ENCODE data around the gene TBL2. TPM values are rescaled to one million over a fixed set of nuclear protein-coding genes. Genes with fewer than 3 reads are reported as not detected.

TBL2 gene
- total and polyA plus RNA-seq, 2 experiments from 2014 or later: 6.9 to 27.8 TPM

- peaks cover 4% of the 10 kb centered on the region for H3K27me3 Mint-ChIP-seq (ENCODE audit: insufficient read depth, low read depth, poor library complexity)
- Histone ChIP-seq H3K4me2 (no peak overlapping the region), H4K20me1 (replicated peaks; ENCODE audit: insufficient read depth) (no peaks in the 10 kb centered on the region; the same call in 1 of the 2 replicates), H3F3A (replicated peaks; ENCODE audit: low read depth) (no peaks in the 10 kb centered on the region), H3K27ac (ENCODE audit: low read depth) (no peak overlapping the region), H3K9me2 (ENCODE audit: insufficient read depth) (no peaks in the 10 kb centered on the region), H3K4me3 (no peak overlapping the region), H3K36me3 (ENCODE audit: insufficient read depth) (peaks cover 7% of the 10 kb centered on the region; the same call in 1 of the 2 replicates), H3K27me3 (ENCODE audit: insufficient read depth) (no peaks in the 10 kb centered on the region), H3K79me2 (replicated peaks; ENCODE audit: insufficient read depth) (peaks cover 29% of the 10 kb centered on the region), H2AFZ (no peak overlapping the region), H3K4me1 (ENCODE audit: insufficient read depth) (no peaks in the 10 kb centered on the region)
- no peaks in the 10 kb centered on the region for H3K9me3 Mint-ChIP-seq
- H3K4me1 Mint-ChIP-seq: no peaks in the 10 kb centered on the region
- H3K4me3 Mint-ChIP-seq: no peak overlapping the region
- H3K36me3 Mint-ChIP-seq (ENCODE audit: low read depth): peaks cover 28% of the 10 kb centered on the region
- no peak for DNase-seq (ENCODE audit: low spot score)
- no peak for ATAC-seq
- H3K27ac Mint-ChIP-seq: no peak overlapping the region
- TF ChIP-seq ZNF114 (CRISPR knock-in tag; IDR thresholded peaks at IDR 0.05): no peak
- TF ChIP-seq ETS1 (IDR thresholded peaks at IDR 0.05): no peak
- no peak for TF ChIP-seq EZH2 (IDR thresholded peaks at IDR 0.05; ENCODE audit: low read depth, unreplicated experiment)
- no peak for TF ChIP-seq CTCF (conservative IDR thresholded peaks at IDR 0.05; ENCODE audit: low read depth in 2 of 2)
- no peak for TF ChIP-seq STAT1 (IDR thresholded peaks at IDR 0.05; ENCODE audit: unreplicated experiment)
- no peak for TF ChIP-seq ZNF462 (CRISPR knock-in tag; IDR thresholded peaks at IDR 0.05)
- TF ChIP-seq NANOG (IDR thresholded peaks at IDR 0.05; ENCODE audit: borderline replicate concordance): no peak
- no peak for TF ChIP-seq POLR2AphosphoS5 (IDR thresholded peaks at IDR 0.05; ENCODE audit: low read depth)
- no peak for TF ChIP-seq EZH2phosphoT487 (IDR thresholded peaks at IDR 0.05; ENCODE audit: unreplicated experiment)
- no peak for TF ChIP-seq CREB1 (CRISPR knock-in tag; IDR thresholded peaks at IDR 0.05; ENCODE audit: low read depth)
These were observed 30.5 kb downstream of the TBL2 start for GRCh38 chr7:73547841-73548240.
